Stimulated activated CD4-positive, alpha-beta T cell treated with anti-CD3 and anti-CD28 coated beads, Interleukin-4, amount 100 ng/mL, for 24 hours (primary cell): ENCODE measurements around the gene PCTP.

Experiments used
- DNase-seq: peaks from one replicate; pipeline ENCODE4 v3.0.0-alpha.2; 2020

The PCTP gene

DNA sequence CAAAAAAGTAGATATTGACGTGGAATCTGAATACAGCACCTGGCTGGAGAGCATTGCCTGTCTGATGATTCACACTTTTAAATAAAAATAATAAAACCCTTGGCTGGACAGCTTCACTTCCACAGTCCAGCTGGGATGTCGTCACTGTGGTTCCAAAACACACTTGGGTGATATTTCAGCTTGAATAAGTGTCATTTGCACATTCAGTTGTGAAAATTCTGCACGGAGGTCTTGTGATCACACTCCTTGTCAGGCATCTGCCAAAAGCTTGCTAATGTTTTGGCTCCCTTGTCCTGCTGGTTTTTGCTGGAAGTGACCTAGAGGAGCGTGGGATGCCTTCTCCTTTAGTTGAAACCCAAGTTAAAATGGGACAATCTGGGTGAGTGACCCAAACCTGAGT is 60.7 kb downstream of the PCTP start:
- DNase-seq: no peak

DNA sequence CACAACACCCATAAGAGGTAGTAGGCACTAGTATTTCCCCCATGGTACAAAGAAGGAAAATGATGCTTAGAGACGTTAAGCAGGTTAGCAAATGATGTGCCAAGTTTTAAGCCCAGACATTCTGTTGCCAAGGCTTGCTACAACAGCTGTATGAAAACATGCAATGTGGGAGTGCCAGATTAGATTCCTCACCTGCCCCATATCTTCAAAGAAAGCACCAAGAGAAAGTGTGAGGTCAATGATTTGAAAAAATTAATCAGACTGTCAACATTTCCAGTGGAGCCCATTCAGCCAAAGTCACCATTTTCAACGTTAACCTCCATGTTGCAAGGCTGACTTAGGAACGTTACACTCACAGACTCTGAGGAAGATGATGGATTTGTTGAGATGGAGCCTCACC is 61.5 kb downstream of the PCTP start:
- DNase-seq: no peak

DNA sequence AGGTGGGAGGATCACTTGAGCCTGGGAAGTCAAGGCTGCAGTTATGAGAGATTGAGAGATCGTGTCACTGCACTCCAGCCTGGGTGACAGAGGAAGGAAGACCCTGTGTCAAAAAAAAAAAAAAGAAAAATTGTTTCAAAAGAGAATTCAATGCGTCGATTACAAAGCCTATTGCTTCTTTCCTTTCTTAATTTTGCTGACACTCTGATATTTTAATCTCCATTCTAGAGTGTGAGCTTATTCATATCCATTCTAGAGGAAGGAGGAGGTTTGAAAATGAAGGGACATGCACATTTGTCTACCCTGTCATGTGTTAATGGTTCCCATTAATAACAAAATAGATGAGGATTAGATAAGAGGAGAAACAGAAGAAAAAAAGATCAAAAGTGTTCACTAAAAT is 63.1 kb downstream of the PCTP start:
- DNase-seq: no peak

DNA sequence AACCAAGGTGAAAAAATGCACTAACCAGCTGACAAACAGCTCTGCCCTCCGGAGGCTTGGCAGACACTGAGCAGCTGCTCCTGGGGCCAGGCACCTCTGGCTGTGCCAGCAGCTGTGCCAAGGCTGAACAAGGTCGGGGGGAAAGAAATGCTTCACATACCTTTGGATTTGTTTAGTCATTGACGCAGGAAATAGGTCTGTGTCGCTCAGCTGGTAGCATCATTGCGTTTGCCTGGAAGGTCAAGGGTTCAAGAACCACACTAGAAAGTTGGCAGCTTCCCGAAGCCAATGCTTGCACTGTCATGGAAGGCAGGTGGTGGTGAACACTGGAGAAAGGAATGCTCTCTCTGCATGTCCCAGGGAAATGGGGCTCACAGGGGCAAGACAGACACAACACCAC is 63.5 kb downstream of the PCTP start:
- no peak for DNase-seq

DNA sequence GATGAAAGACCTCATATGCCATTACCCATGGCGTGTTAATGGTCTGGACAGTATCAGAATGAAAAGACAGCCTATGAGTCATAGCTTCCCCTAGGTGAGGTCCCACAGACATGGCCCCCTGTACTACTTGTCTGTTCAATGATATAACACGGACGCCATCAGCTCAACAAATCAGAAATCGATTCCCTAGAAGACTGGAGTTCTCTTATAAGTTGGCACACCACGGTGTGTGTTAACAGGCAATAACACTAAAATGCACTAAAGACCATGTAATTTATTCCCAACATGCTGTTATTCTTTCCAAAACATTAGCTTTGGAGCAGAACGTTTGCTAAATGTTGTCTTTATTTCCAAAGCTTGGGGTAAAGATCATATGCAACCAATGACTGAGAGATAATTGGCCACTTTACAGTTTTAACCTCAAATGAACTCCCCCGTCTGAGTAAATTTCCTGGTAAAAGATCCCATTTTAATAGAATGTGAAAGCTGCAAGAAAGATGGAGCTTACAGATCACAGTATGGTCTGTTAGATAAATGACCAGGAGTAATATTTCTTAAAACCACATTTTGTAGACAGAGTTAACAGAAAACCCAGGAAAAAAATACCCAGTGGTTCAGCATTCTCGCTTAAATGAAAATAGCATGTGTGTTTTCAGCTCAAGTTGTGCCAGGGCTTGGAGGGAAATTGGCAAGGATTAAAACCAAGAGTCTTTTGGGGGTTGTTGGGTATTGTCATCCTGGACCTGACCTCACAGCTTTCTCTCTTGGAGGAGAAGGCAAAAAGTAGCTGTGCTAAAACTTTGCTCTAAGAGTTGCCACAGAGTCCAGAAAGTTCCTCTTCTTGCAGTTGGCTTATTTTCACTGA is 65.9 kb downstream of the PCTP start:
- no peak for DNase-seq

DNA sequence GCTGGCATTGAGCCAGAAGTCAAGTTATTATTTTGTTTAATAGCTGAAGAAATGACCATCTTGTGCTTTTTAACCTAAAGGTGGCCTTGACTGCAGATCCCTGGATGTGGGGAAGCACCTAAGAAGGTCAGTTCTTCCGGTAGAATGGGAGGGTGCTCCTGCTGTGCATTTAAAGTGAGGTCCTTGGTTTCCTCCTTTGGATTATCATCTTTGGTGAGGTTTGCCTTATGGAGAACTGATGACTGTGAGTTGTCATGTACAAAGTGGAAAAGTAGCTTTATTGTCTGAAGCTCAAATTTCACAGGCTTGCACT is 66.5 kb downstream of the PCTP start:
- DNase-seq: no peak

DNA sequence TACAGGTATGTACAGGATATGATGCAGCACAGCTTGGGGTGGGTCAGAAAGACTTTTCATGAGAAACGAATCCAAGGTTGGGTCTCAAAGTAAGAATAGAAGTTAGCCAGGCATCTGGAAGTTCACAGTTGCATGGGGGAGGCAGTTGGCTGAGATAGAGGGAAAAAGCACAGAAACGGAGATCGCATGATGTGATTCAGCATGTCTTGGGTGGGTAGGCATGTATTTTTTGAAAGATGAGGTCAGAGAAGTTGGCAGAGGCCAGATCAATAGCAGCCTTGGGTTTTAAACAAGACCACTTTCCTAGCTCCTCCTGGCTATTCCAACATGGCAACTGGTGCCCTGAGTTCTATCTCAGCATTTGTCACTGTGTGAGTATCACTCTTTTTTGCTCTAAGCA is 67.2 kb downstream of the PCTP start:
- no peak for DNase-seq

DNA sequence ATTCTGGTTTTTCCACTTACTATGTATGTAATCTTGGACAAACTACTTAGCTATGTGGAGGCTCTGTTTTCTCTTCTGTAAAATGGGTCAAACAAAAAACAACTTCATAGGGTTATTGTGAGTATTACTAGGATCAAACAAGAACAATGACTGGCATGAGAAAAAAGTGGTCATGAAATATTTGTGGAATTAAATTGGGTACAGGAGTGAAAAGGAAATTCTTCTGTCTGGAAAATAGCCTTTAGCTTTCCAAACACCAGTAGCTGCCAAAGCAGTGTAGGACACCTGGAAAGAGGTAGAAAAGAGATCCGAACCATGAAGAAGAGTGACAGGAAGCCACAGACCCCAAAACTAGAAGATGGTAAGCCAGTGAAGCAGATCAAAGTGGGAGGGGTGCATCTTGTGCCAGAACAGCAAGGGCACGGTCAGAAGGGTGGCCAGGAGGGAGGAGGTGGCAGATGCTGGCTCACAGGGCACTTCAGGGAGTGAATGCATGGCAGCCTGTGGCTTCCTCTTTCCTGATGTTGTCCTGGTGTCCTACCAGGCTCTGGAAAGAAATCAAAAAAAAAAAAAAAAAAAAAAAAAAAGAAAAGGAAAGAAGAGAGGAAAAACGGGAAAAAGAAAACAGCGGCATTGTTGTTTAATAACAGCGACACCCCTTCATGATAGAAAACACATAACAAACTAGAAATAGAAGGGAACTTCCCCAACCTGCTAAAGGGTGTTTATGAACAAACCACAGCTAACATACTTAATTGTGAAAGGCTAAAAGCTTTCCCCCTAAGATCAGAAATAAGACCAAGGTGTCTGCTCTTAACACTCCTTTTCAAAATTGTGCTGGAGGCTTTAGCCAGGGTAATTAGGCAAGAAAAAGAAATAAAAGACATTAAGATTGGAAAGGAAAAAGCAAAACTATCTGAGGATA is 67.9 kb downstream of the PCTP start:
- DNase-seq: no peak

DNA sequence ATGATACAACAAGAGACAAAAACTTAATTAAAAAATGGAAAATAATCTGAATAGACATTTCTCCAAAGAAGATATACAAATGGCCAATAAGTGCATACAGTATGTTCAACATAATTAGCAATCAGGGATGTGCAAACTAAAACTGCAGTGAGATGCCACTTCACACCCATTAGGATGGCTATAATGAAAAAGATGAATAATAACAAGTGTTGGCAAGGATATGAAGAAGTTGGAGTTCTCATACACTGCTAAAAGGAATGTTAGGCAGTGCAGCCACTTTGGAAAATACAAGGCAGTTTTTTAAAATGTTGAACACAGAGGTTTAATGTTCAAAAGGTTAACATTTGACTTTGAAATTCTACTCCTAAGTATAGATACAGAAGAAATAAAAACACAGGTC is 69.8 kb downstream of the PCTP start:
- no peak for DNase-seq

DNA sequence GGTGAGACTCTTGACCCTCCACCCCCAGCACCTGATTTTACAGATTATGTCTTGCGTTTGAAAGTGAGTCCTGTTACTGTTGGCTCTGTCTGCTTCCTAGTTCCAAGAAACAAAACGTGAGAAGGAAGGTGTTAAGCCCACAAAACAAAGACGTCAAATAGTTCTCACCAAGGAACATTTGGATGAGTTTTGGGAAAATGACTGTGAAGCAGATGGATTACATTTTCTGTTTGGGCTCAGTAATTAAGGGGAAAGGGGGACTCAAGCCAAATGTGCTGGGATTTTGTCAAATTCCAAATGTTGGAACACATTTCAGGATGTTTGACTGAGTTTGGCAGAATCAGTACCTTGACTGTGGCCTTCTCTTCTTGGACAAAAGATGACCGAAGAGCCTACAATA is 71.2 kb downstream of the PCTP start:
- no peak for DNase-seq

DNA sequence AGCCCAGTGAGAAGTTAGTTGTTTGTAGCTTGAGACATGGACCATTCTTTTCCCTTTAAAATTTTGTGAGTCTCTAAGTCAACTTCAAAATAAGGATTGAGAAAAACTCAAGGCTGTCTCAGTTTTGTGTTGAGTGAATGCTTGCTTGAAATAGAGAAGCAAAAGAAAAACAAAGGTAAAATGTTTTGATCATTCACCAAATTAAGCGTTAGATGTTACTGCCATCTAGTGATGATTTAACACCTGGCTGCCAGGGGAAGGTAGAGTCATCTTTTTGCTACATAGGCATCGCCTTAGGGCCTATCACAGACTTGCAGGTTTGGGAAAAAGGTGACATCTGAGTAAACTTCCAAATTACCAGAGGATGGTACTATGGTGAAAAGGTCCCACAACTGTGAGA is 74.4 kb downstream of the PCTP start:
- no peak for DNase-seq
